SH-SY5Y (cell line): Measurements from ENCODE around the gene EPC2.

Experiments
- GATA2 ChIP-seq: IDR thresholded peaks from 2 replicates; pipeline ENCODE4 v1.6.1; 2011; ENCODE audit warnings: mild to moderate bottlenecking, low read depth, low read length
- GATA3 ChIP-seq: IDR thresholded peaks from 2 replicates; pipeline ENCODE4 v1.6.1; 2011; ENCODE audit warnings: low read depth, mild to moderate bottlenecking, low read length, moderate library complexity

GRCh38 chr2:148770047-148770446, 125.5 kb downstream of the EPC2 start:
- TF ChIP-seq GATA2 (no peak), GATA3 (no peak)
